GM18873 (cell line): ENCODE measurements around the gene NOL3.

ENCODE experiments used
- ATAC-seq: cut with Tn5 transposase; IDR thresholded peaks from one replicate; pipeline ENCODE4 v1.9.1; 2021; ENCODE audit warnings: mild to moderate bottlenecking, moderate library complexity, moderate number of reproducible peaks; ENCODE audit not compliant: unreplicated experiment, low FRiP score

NOL3 gene

DNA sequence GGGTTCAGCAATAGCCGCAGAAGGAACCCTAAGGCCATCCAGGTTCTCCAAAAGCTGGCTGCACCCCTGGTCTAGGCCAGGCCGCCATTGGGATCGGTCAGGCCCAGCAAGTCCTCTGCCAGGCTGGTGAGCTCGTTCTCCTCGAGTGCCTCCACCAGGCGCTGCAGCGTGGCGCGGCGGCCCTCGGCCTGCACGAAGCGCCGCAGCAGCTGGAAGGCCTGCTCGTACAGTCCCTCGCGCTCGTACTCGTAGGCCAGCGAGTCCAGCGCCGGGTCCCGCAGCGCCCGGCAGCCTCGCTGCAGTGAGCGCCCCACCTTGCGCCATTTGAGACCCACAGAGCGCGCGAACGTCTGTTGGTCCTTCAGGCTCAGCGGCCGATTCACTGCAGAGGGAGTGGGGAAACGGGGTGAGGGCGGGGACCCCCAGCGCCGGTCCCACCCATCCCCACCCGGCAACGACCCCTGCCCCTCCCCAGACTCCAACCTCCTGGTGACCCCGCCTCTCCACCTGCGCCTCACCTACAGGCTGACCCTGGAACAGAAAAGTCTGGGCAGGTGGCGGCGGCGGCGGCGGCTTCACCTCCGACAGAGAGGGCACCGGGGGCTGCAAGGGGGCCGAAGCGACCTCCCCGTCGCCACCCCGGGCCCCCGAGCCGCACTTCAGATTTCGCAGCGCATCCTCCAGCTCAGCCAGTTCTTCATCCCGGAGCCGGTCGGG lies 15.6 kb upstream of the NOL3 start:
- no peak for ATAC-seq

DNA sequence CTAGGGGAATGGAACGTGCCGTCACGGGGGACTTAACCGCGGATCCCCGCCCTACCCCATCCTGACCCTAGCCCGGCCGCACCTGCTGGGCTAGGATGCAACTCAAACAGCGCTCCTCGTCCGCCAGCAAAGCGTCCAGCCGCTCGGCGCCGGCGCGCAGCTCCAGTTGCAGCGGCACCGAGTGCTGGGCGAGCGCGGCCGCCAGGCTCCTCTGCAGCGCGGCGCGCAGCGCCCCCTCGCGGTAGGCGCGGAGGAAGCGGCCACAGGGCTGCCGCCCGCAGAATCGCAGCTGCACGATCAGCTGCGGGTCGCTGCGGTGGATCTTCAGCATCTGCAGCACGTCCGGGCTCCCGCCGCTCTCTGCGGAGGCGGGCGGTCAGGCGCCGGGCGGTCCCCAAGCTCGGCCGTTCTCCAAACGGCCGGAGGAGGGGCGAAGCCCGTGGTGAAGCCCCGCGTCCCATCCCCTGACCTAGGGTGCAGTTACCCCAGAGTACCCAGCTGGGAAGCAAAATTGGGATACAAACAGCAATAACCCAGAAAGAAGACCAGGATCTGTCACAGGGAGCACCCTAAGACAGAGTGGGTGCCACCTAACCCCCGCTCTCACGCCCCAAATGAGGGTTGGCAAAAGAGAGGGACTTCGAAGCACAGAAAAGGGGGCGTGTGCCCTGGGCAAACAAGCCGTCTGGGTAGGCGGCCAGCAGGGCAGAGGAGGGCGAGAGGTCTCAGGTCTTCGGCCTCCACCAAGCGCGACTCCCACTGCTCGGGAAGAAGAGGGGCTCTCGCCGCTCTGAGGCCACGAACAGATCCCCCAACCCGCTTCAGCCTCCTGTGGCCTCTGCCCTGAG lies 14.8 kb upstream of the NOL3 start:
- ATAC-seq = no peak

DNA sequence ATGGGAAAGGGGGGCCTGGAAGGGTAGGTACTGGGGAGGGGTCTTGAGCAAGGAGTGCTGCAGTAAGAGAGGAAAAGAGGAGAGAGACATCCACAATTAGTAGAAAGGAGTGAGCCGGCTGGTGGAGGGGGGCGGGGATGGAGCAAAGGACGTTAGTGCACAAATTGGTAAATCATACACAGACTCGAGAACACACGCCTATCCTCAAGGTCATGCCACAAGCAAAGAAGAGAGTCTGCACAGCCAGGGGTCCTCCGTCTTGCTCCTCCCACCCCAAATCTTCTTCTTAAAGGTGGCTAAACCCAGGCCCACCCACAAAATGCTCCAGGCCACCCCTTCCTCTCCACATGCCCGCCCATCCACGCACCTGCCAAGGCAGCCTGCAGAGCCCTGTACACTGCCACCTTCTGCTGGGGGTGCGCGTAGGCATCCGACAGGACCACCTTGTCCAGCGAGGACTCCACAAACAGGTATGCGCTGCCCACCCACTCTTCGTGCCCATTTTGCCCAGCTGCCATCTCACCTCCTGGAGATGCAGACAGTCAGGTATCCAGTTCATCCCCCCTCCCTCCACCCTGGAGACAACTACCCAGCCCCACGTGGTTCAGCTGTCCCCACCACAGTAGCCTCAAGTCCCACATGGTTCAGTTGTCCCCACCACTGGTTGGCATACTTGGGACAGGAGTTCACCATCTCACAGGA lies 14.0 kb upstream of the NOL3 start:
- ATAC-seq = no peak

DNA sequence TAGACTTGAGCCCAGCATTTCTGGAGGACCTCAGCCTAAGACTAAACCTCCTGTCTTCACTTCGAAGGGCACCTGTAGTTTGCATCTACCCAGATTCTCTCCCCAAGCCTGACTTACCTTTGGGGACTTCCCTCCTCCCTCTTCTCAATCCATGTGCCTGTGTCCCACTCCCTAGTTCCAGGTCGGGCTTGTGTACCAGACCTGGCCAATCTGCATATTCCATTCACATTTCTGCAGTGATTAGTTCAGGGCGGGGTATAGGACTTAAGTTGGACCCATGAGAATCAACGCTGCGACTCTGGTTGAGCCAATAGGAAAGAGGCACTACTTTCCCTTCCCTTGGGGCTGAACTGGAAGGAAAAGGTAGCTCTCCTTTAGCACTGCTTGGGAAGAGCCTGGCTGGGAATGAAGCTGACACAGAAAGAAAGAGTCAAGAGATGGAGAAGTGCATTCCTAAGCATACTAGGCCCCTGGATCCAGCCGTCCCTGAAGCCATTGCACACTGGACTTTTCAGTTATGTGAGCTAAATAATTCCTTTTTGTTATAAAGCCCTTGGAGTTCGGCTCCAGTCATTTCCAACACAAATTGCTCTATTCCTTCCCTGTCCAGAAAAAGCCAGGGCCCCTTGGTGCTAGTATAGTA lies 13.1 kb upstream of the NOL3 start:
- ATAC-seq = no peak

DNA sequence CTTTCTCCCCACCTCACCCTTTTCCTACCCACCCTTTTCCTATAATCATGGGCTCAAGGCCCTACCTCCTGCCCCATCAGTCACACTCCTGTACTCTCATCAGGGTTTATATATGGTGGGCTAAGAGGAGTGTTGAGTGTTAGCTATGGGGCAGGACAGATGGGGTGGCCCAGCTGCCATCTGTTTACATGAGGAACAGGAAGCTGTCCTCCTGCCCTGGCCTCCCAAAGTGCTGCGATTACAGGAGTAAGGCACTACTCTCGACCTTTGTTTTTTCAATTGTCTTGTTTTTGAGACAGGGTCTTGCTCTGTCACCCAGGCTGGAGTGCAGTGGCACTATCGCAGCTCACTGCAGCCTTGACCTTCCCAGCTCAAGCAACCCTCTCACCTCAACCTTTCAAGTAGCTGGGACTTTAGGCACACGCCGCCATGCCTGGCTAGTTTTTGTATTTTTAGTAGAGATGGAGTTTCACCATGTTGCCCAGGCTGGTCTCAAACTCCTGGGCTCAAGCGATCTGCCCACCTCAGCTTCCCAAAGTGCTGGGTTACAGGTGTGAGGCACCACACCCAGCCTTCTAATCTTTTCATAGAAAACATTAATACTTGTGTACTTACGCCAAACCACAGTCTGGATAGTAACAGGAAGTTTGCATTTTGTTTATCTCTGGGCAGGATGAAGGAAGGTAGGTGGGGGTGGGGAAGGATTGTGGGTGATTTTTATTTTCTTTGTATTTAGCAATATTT lies 12.3 kb upstream of the NOL3 start:
- ATAC-seq = no peak

DNA sequence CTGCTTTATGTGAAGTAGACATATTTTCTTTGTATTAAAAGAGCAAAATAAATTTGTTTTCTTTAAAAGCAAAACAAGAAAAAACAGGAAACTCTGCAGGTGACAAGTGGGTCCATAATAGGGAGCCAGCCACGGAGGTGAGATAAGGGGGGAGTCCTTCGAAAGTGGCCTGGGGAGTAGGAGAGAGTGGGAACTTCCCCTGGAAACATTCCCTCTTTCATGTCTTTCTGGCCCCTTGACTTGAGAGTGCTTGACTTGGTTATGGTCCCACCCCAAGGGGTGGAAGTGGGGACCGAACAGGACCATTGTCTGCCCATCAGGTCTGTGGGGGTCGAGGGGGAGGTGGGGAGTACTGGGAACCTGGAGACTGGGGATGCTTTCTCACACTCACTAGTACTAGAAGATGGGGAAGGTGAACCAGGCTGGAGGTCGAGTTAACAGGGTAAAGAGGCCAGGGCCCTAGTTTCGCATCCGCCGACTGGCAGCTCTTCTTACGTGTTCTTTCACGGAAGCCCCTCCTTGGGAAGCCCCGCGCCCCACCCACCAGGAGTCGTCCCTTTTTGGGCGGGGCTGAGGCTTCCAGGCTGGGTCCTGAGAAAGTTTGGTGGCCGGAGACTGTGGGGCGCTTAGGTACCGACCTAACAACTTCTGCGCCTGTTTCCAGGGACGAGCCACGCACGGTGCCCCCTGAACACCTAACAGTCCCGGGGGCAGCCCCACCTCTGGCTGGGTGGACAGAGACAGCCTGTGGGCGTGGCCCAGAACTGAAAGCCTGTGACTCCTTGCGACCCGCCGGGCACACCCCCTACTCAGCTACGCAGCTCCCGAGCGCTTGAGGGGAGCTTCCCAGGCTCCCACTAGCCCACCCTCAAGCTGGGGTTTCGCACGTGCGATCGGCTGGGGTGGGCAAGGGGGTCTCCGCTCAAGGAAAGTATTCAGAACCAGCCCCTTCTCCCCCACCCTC lies 11.4 kb upstream of the NOL3 start:
- ATAC-seq = peak; percentile 46

DNA sequence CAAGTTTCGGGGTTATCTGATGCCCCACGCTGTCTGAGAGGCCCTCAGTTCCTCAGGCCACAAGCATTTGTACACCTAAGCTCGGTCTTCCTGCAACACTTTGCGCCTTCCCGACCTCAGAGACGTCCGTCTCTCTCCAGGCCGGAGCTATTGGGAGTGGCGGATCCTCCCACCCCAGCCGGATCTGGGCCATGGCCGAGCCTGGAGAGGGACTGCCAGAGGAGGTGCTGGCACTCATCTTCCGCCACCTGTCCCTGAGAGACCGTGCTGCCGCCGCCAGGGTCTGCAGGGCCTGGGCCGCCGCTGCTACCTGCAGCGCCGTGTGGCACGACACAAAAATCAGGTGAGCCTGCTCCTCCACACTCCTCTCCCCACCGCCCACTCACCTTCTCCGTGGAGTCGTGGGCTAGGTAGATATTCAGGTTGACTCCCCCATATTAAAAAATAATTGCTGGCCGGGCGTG lies 8.7 kb upstream of the NOL3 start:
- no peak for ATAC-seq

DNA sequence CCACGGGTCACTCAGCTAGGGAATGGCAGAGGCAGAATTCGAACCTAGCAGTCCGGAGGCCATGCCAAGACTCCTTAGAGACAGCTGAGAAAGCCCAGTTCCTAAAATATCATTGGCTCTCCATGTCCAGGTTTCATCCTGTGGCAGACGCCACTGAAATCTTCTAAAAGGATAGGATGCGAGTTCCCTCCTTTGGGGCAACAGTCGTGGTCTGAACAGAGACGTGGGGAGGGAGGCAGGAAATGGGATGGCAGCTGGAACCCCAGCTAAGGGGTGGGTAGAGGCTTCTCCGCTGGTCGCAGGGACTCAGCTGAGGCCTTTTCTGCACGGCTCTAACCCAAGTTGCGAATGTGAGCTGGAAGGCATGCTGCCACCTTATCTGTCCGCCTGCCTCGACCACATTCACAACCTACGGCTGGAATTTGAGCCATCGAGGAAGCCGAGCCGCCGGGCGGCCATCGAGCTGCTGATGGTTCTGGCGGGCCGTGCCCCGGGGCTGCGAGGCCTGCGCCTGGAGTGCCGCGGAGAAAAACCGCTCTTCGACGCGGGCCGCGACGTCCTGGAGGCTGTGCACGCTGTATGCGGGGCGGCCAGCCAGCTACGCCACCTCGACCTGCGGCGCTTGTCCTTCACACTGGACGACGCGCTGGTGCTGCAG lies 7.7 kb upstream of the NOL3 start:
- no peak for ATAC-seq

DNA sequence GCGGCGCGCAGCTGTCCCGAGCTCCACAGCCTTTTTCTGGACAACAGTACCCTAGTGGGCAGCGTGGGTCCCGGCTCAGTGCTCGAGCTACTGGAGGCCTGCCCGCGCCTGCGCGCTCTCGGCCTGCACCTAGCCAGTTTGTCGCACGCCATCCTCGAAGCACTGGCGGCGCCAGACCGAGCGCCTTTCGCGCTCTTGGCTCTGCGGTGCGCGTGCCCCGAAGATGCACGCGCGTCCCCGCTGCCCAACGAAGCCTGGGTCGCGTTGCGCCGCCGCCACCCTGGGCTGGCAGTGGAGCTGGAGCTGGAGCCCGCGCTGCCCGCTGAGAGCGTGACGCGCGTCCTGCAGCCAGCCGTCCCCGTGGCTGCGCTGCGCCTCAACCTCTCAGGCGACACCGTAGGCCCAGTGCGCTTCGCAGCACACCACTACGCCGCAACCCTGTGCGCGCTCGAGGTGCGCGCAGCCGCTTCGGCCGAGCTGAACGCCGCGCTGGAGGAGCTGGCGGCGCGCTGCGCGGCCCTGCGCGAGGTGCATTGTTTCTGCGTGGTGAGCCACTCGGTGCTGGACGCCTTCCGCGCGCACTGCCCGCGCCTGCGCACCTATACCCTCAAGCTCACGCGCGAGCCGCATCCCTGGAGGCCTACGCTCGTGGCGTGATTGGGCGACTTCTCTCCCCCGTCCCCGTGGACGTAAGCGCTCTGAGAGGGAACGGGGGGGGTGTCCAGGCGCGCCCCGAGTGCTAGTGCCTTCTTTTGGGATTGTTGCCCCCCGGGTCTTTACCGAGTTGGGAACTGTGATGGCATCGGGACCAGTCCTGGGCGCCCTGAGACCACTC lies 7.0 kb upstream of the NOL3 start:
- no peak for ATAC-seq

DNA sequence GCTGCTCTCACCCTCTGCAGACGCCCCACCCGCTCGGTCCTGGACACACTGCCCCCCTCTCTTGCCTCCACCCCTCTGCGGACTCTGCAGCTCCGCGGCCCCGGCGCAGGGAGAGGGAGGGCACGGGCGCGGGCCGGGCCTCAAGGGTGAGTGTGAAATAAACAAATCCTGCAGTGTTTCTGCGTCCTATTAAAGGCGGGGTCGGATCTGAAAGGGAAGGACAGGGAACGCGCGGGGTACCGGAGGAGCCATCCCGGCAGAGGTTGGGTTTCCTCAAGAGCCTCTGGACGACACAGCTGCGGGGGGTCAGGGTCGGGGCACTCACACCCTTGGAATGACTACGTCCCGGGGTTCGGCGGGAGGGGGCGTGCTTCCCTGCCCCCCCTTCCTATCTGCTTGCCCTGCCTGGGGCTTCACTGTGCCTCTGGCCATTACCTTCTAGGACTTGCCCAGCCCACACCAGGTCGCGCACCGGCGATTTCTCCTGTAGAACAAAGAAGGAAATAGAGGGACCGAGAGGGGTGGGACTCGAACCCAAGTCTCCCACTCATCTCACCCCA lies 6.3 kb upstream of the NOL3 start:
- no peak for ATAC-seq

DNA sequence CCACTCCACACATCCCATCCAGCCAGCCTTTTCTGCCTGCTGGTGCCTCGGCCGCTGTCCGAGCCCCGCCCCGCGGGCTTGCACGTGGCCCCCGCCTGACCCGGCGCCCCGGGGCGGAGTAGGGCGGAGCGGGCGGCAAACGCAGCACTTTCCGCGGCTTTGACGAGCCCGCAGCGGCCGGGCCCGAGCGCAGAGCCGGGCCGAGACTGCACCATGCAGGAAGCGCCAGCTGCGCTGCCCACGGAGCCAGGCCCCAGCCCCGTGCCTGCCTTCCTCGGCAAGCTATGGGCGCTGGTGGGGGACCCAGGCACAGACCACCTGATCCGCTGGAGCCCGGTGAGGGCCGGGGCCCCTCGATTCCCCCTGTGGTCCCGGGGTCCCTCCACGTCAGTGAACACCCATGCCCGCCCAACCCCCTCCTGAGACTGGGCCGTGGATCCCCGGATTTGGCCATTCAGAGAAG lies 5.7 kb upstream of the NOL3 start, which contains the start of gene HSF4:
HSF4 (plus strand) TSS at position 147 of the 463 bp plus-strand sequence; CDS start at position 214, 67 bp downstream.
- ATAC-seq = no peak

DNA sequence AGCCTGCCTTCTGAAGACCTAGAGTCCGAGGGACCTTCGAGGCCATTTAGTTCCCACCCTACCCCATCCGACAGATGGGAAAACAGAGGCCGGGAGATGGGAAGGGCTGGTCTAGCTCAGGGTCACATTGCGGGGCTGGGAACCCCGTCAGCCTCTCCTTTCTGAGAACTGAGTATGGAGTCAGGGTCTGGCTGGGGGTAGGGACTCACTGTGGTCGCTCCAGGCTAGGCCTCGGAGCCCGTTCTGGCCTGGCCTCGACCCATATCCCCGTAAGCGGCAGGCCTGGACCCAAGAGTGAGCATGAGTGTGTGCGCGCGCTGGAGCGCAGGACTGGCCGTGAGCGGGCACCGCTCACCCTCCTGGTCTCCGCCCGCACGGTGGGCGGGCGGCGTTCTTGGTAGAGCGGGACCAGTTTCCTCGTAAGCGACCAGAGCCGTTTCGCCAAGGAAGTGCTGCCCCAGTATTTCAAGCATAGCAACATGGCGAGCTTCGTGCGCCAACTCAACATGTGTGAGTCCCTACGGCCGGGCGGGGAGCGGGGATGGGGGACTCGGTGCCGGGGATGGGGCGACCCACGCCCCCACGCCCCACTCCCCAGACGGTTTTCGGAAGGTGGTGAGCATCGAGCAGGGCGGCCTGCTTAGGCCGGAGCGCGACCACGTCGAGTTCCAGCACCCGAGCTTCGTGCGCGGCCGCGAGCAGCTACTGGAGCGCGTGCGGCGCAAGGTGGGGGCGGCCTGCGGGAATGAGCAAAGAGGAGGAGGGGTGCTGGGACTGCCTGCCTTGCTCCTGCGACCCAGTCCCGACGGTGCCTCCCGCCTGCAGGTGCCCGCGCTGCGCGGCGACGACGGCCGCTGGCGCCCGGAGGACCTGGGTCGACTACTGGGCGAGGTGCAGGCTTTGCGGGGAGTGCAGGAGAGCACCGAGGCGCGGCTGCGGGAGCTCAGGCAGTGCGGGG lies 4.9 kb upstream of the NOL3 start:
- ATAC-seq = no peak

DNA sequence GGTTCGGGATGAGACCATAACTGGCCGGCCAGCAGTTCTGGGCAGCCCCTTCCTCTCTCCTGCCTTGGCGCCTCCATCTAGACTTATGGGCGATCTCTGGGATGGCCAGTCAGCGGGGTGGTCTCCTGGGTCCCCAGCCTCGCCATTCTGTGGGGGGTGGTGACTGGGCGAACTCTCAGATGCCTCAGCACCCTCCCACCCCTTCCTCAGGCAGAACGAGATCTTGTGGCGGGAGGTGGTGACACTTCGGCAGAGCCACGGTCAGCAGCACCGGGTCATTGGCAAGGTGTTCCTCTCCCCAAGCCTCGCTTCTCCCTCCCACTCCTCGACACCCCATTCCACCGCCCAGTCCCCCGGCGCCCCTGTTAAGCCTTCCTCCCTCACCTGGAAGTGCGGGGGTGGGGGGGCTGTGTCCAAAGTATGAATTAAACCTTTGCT lies 4.2 kb upstream of the NOL3 start:
- no peak for ATAC-seq

DNA sequence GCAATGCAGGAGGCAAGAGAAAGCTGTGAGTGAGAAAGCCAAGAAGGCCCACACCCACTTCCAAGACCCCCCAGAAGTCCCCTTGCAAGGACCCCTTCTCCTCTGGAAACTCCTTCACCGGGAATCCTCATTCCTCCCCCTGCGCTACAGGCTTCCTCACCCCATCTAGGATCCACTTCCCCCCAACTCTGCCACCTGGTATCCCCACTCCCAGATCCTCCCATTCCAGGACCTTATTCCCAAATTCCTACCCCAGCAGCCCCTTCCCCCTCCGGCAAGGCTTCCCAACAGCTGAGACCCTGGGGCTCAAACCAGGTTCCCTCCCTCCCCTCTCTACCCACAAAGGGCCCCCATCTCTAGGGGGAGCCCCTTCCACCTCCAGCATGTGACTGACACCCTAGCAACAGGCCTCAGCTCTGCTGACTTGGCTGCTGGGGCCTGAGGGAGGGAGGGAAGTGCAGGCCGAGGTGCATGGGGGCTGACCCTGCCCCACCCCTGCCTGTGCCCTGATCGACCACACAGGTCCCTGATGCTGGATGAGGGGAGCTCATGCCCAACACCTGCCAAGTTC lies 3.7 kb upstream of the NOL3 start:
- no peak for ATAC-seq

DNA sequence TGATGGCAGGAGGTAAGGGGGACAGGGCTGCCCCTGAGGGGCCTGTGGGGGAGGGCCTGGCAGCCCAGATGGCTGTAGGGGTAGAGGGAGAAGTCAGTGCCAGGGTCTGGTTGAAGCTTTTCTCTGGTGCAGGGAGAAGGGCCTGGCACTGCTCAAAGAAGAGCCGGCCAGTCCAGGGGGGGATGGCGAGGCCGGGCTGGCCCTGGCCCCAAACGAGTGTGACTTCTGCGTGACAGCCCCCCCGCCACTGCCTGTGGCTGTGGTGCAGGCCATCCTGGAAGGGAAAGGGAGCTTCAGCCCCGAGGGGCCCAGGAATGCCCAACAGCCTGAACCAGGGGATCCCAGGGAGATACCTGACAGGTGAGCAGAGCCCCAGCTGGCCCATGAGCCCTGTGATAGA lies 2.8 kb upstream of the NOL3 start:
- ATAC-seq = no peak
